ENCODE measurements around the gene ANGPTL7. TPM values are rescaled to one million over a fixed set of nuclear protein-coding genes. Genes with fewer than 3 reads are reported as not detected.

Gene ANGPTL7
- total and polyA plus RNA-seq, 2 of the 8 experiments (the other 6 are each of a cell fraction or from before 2014, with no cell fraction given), result not detected

GRCh38 chr1:11214698-11215380 lies 25.7 kb downstream of the ANGPTL7 start:
- Histone ChIP-seq H4K91ac (replicated peaks; ENCODE audit: insufficient read length, low read length) (no peak overlapping the region), H2BK12ac (ENCODE audit: low read depth, low read length) (no peak overlapping the region), H3K56ac (replicated peaks; ENCODE audit: insufficient read length, low read depth, low read length) (no peak overlapping the region), H3K23me2 (ENCODE audit: low read depth, low read length) (no peaks in the 10 kb centered on the region), H3K4me1 (replicated peaks in 1 of 4; ENCODE audit: control insufficient read depth in 3 of 4, insufficient read depth in 4 of 4, low read length in 3 of 4) (no peaks in the 10 kb centered on the region), H2BK120ac (replicated peaks; ENCODE audit: low read depth, low read length) (no peak overlapping the region), H2BK20ac (ENCODE audit: low read length) (no peak overlapping the region), H2AFZ (ENCODE audit: low read length) (no peak overlapping the region), H3K14ac (ENCODE audit: insufficient read length) (no peak overlapping the region), H3K9ac (replicated peaks in 1 of 4; ENCODE audit: extremely low read depth in 1 of 4, low read depth in 3 of 4, low read length in 3 of 4) (no peak overlapping the region), H3K9me3 (ENCODE audit: insufficient read depth in 2 of 2, low read depth in 1 of 2, low read length in 1 of 2) (no peaks in the 10 kb centered on the region), H3K27me3 (replicated peaks in 1 of 4; ENCODE audit: control insufficient read depth in 3 of 4, extremely low read depth in 1 of 4, insufficient read depth in 3 of 4, low read length in 3 of 4) (no peaks in the 10 kb centered on the region), H4K5ac (ENCODE audit: insufficient read length, low read depth, low read length) (no peak overlapping the region), H2AK5ac (ENCODE audit: low read depth, low read length) (no peak overlapping the region), H3K36me3 (ENCODE audit: control insufficient read depth in 2 of 4, insufficient read depth in 4 of 4, low read length in 3 of 4) (peaks cover 30 to 78% (median 45%) of the 10 kb centered on the region in 4 experiments), H3K4ac (replicated peaks; ENCODE audit: insufficient read length, low read depth, low read length) (no peak overlapping the region), H4K8ac (ENCODE audit: extremely low read depth, insufficient read depth, low read length) (no peak overlapping the region), H3K18ac (ENCODE audit: extremely low read depth, low read length) (no peak overlapping the region), H3K79me2 (ENCODE audit: control insufficient read depth in 1 of 2, insufficient read depth in 2 of 2, low read length in 2 of 2) (no peaks in the 10 kb centered on the region), H3K79me1 (ENCODE audit: low read depth, low read length) (no peaks in the 10 kb centered on the region), H4K20me1 (replicated peaks in 1 of 2; ENCODE audit: control insufficient read depth in 1 of 2, insufficient read depth in 2 of 2, low read length in 2 of 2) (peaks cover 0 to 4% of the 10 kb centered on the region in 2 experiments), H2BK5ac (ENCODE audit: low read depth, low read length) (no peak overlapping the region), H3K4me2 (ENCODE audit: insufficient read depth in 1 of 2, low read depth in 2 of 2, low read length in 2 of 2) (no peak overlapping the region), H3K4me3 (ENCODE audit: extremely low read depth in 1 of 4, insufficient read depth in 2 of 4, low read depth in 3 of 4, low read length in 4 of 4) (no peak overlapping the region), H3K27ac (ENCODE audit: low read depth, low read length) (no peak overlapping the region), H3K23ac (ENCODE audit: insufficient read length) (no peak overlapping the region), H2BK15ac (ENCODE audit: low read length) (no peak overlapping the region)
- POLR2A ChIA-PET (ENCODE audit: partially characterized antibody), result interaction anchor here (0.7 to 1.0 kb wide), 2 partner anchors 19 to 124 kb away, joined by 3 read pairs; no protein-coding TSS in a partner anchor
- CTCF ChIA-PET (ENCODE audit: partially characterized antibody), result interaction anchor here (1.0 to 1.2 kb wide), 3 partner anchors 16 to 428 kb away, joined by 3 to 4 read pairs (median 3); no protein-coding TSS in a partner anchor
- DNase-seq (ENCODE audit: low read depth in 1 of 2, low spot score in 2 of 2), result no peak
- no peak for FAIRE-seq
- TF ChIP-seq KDM4A (IDR thresholded peaks at IDR 0.05; ENCODE audit: low read depth, low read length, severe bottlenecking) (no peak), MAX (IDR thresholded peaks at IDR 0.05) (no peak), FOSL1 (IDR thresholded peaks at IDR 0.05; ENCODE audit: insufficient read depth, low read depth, low read length) (no peak), SP2 (IDR thresholded peaks at IDR 0.05; ENCODE audit: low read length) (no peak), MAFK (IDR thresholded peaks at IDR 0.05; ENCODE audit: low read depth, low read length) (no peak), TCF12 (IDR thresholded peaks at IDR 0.05; ENCODE audit: low read depth, low read length) (no peak)
- 86% methylated on average over 3 of the region's 3 CpGs; no CpG with 5 or more reads in 1 of the 2 experiments for WGBS, 2 experiments (ENCODE audit: extremely low coverage in 1 of 2, insufficient coverage in 1 of 2, insufficient read length in 1 of 2, insufficient replicate concordance in 2 of 2, low coverage in 1 of 2, low lambda C conversion rate in 2 of 2, missing lambda C conversion rate in 1 of 2)

Measured in H1 (cell line).